Kidney epithelial cell (primary cell): ENCODE results near the gene ROR1. TPM values are rescaled to one million over a fixed set of nuclear protein-coding genes. Genes with fewer than 3 reads are reported as not detected.
A peak's percentile ranks its signal among the peaks of the same experiment; 100 is the strongest.

Experiments
- DNase-seq: peaks from one replicate; pipeline ENCODE4 v3.0.0-alpha.2; 2010; ENCODE audit warnings: low read depth
- H3K27me3 ChIP-seq: 2 replicates; pipeline ENCODE4 v1.6.0; 2011; ENCODE audit warnings: low read length; ENCODE audit not compliant: control insufficient read depth, insufficient read depth
- H3K36me3 ChIP-seq: 2 replicates; pipeline ENCODE4 v1.5.1; 2011; ENCODE audit warnings: low read length; ENCODE audit not compliant: control insufficient read depth, insufficient read depth
- H3K4me3 ChIP-seq: 2 replicates; pipeline ENCODE4 v1.5.1; 2011; ENCODE audit warnings: low read depth, mild to moderate bottlenecking, control low read depth, low read length
- total RNA-seq: library from RNA; depleted of rRNA; stranded (reverse); fragments of >200 nt; gene quantifications from 2 replicates; pipeline ENCODE4 v1.2.3, GENCODE V29; 2015
- TF ChIP-seq, protein P1 (sequence below): IDR thresholded peaks from 2 replicates; pipeline ENCODE4 v1.5.1; 2011; ENCODE audit warnings: mild to moderate bottlenecking, moderate library complexity, low read length, control low read depth, inconsistent platforms; ENCODE audit not compliant: insufficient read depth, poor library complexity, severe bottlenecking

ROR1 gene
- total RNA-seq, 1 donor from 2014 or later = 21.5 TPM

DNA sequence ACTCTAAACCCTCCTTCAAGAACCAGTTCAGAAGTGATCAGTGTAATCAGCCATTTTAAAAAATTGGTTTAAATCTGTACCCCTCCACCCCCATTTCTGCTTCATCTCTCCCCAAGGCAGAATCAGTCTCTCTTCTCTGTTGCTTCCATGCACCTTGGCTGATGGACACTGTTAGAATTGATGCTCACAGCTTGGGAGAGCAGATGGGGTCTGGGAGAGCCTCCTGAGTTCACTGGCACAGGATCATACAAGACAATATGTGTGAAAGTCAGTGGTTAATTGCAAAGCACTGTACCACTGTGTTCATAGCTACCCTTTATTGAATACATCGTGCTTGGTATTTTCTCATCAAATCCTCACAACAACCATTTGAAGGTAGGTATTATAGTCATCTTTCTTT is 140.9 kb downstream of the ROR1 start:
- no peaks in the 10 kb centered on the region for H3K36me3 ChIP-seq
- no peak for DNase-seq
- TF ChIP-seq, protein P1, sequence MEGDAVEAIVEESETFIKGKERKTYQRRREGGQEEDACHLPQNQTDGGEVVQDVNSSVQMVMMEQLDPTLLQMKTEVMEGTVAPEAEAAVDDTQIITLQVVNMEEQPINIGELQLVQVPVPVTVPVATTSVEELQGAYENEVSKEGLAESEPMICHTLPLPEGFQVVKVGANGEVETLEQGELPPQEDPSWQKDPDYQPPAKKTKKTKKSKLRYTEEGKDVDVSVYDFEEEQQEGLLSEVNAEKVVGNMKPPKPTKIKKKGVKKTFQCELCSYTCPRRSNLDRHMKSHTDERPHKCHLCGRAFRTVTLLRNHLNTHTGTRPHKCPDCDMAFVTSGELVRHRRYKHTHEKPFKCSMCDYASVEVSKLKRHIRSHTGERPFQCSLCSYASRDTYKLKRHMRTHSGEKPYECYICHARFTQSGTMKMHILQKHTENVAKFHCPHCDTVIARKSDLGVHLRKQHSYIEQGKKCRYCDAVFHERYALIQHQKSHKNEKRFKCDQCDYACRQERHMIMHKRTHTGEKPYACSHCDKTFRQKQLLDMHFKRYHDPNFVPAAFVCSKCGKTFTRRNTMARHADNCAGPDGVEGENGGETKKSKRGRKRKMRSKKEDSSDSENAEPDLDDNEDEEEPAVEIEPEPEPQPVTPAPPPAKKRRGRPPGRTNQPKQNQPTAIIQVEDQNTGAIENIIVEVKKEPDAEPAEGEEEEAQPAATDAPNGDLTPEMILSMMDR = no peak
- no peaks in the 10 kb centered on the region for H3K27me3 ChIP-seq
- H3K4me3 ChIP-seq = no peak overlapping the region

DNA sequence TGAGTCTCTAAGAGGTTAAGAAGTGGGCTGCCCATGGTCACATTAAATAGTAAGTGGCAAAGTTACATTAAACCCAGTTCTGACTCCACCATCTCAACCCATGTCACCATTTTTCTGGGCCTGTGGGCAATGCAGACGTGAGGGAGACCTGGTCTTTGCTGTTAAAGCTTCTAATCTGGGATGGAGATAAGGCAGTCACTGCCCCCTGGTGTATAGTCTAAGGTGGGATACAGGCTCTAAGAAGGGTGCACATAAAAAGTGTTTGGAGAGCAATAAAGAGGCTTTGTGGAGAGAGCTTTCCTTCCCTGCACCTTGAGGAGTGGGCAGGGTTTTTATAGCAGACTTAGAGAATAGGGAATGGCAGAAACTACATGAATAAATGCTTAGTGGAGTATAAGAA is 141.3 kb downstream of the ROR1 start:
- TF ChIP-seq, protein P1 = peak; percentile 30
- DNase-seq = no peak
- no peaks in the 10 kb centered on the region for H3K27me3 ChIP-seq

DNA sequence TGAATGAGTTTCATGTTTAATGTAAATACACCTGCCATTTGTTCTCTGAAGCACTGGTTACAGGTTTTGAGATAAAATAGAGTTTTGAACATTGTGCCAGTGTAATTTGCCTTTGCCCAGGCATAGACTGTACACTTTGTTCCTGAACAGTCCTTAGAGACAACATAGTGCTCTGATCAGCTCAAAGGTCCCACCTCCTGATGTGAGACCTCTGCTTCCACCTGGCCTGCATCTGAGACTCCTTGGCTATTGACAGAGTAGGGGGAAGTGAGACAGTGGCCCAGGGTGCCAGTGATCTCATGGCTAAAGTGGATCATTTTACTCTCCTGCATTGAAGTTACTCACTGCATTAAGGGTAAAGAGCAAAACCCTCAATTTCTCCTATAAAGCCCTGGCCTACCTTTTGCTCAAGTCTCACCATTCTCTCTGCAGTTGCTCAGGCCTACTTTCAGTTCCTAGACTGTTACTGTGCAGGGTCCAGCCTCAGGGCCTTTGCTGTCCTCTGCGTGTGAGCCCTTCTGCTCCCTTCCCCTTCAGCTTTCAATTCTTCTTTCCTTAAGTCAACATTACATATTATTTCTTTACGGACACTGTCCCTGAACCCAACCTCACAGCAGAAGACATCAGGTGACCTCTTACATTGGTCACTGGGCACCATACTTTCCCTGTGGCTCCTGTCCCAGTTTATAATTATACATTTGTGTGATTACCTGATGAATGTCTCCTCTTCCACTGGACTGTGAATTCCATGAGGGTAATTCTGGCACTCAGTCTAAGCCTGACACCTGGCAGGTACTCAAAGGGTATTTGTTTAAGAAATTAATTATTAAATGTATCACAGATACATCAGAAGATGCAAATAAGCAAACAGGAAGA is 142.9 kb downstream of the ROR1 start:
- H3K4me3 ChIP-seq = no peak overlapping the region
- no peak for DNase-seq
- H3K36me3 ChIP-seq = no peaks in the 10 kb centered on the region
- TF ChIP-seq, protein P1 = no peak
- no peaks in the 10 kb centered on the region for H3K27me3 ChIP-seq

More for the DNA sequence above, 141.3 kb downstream of the ROR1 start:
- Histone ChIP-seq H3K4me3 (no peak overlapping the region), H3K36me3 (no peaks in the 10 kb centered on the region)

DNA sequence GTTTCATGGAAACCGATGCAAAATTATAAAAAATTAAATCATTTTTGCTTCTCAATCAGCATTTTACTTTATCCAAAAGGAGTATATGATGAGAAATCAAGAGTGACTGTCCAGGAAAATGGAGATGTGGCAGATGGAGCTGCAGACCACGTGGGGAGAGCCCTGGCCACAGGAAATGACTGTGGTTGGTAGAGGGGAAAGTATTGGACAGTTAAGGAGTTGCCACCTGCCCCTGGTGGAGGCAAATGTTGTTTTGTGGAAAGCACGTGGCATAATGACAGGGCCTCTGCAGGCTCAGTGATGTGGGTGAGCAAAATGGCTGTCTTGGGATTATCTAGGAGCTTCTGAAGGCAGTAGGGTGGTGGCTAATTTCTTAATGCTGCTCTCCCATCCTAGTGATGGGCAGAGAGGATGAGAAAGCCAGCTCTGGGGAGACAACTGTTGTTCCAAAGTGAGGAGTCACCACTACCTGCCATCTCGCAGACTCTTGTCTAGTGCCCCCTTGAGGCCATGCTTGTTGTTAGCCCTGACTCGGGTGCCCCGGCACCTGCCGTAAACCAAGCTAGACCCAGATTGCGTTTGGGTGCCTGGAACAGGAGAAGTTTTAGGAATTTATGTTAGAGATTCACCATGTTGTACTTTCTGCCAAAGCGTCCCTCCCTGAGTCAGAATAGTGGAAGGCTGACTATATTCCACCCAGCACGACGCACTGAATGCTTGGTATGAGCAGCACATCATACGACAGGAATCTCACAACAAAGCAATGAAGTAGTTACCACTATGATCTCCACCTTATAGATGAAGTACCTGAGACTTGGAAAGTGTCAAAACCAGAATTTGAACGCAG is 144.0 kb downstream of the ROR1 start:
- Histone ChIP-seq H3K36me3 (no peaks in the 10 kb centered on the region), H3K27me3 (no peaks in the 10 kb centered on the region), H3K4me3 (no peak overlapping the region)
- DNase-seq = no peak
- TF ChIP-seq, protein P1 = peak; percentile 28

DNA sequence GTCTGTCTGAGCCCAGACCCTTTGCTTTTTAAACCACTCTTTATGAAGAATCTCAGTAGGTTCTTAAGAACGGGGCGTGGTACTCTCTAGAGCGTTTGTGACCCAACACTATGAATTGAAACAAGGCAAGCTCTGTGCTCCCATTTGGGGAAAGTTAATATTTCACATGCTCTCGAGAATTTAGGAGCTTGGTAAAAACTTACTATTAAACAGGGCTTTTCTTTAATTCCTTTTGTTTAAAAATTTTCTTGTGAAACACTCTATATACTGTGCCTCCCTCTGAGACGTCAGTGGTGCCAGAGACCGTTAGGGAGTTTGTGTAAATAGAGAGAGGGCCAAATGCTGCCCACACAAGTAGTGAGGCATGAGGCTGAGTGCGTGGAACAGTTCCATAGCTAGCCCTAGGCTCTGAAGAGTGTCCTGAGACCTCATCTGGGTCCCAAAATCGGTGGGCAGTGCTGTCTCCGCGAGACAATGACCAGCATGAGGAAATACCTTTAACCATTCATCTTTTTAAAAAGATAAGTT is 144.7 kb downstream of the ROR1 start:
- DNase-seq = no peak
- no peaks in the 10 kb centered on the region for H3K27me3 ChIP-seq
- TF ChIP-seq, protein P1 = no peak
- H3K36me3 ChIP-seq = no peaks in the 10 kb centered on the region
- H3K4me3 ChIP-seq = no peak overlapping the region
